ENCODE results near the gene CCDC171.

DNA sequence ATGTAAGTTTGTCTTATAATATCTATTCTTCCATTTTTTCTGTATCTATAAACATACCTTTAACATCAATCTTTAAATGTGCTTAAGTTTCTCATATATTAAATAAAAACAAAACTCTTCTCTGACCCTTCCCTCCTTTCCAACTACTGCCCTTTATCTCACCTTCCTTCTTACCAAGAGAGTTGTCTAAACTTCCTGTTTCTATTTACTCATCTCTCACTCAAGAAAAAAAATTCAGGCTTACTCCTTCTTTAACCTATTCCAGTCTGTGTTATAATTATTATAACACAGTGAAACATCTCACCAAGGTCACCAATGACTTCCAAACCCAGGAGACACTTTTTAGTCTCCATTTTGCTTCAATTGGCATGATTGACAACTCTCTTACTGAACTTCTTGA, 140.9 kb downstream of the CCDC171 start:
- TF ChIP-seq POLR2AphosphoS5 (IDR thresholded peaks at IDR 0.05; ENCODE audit: borderline replicate concordance, low read depth, low read length) (no peak), EZH2 (IDR thresholded peaks at IDR 0.05) (no peak), FOXP2 (optimal IDR thresholded peaks at IDR 0.05; ENCODE audit: control extremely low read depth, extremely low read length, insufficient read depth) (no peak)

Data from SK-N-MC (cell line).